Mesothelial cell of epicardium (in vitro differentiated cells): ENCODE results near the gene TMEM161A. TPM values are rescaled to one million over a fixed set of nuclear protein-coding genes. Genes with fewer than 3 reads are reported as not detected.

Experiments used
- DNase-seq, 2 experiments: peaks; one replicate each; pipeline ENCODE4 v3.0.0; 2021; ENCODE audit warnings: low spot score in 2 of 2; ENCODE audit not compliant: unreplicated experiment in 2 of 2
- H3K27ac Mint-ChIP-seq: 2 replicates; pipeline ENCODE4 v1.8.0; 2021; ENCODE audit warnings: mixed read lengths
- H3K27me3 Mint-ChIP-seq: 2 replicates; pipeline ENCODE4 v1.8.0; 2021; ENCODE audit warnings: low read depth, mixed read lengths
- H3K36me3 Mint-ChIP-seq: 2 replicates; pipeline ENCODE4 v1.8.0; 2021; ENCODE audit warnings: mixed read lengths
- H3K4me1 Mint-ChIP-seq: 2 replicates; pipeline ENCODE4 v1.8.0; 2021; ENCODE audit warnings: mixed read lengths
- H3K4me3 Mint-ChIP-seq: 2 replicates; pipeline ENCODE4 v1.8.0; 2021; ENCODE audit warnings: mild to moderate bottlenecking, moderate library complexity, mixed read lengths
- H3K9me3 Mint-ChIP-seq: 2 replicates; pipeline ENCODE4 v1.8.0; 2021; ENCODE audit warnings: mixed read lengths
- CTCF ChIP-seq: fragments of 200-600 bp; sonication (generic); IDR thresholded peaks from one replicate; pipeline ENCODE4 v1.5.0; 2021; ENCODE audit warnings: antibody characterized with exemption; ENCODE audit not compliant: unreplicated experiment
- total RNA-seq: library from RNA; stranded (reverse); gene quantifications from 3 replicates; pipeline ENCODE4 v1.2.1, GENCODE V29; 2021

Gene TMEM161A
- total RNA-seq, 1 donor from 2014 or later = 45.5 TPM

GRCh38 chr19:19122902-19123301 lies 15.4 kb downstream of the TMEM161A start:
- Mint-ChIP-seq H3K27ac (no peak overlapping the region), H3K4me3 (no peak overlapping the region), H3K9me3 (peaks cover 18% of the 10 kb centered on the region), H3K4me1 (no peaks in the 10 kb centered on the region), H3K36me3 (peaks cover 40% of the 10 kb centered on the region), H3K27me3 (no peaks in the 10 kb centered on the region)
- DNase-seq = no peak
- no peak for TF ChIP-seq CTCF

- Mint-ChIP-seq H3K36me3 (peaks cover 38% of the 10 kb centered on the region), H3K27ac (no peak overlapping the region), H3K4me3 (no peak overlapping the region), H3K27me3 (no peaks in the 10 kb centered on the region), H3K4me1 (no peaks in the 10 kb centered on the region), H3K9me3 (peaks cover 16% of the 10 kb centered on the region)
- no peak for DNase-seq
- no peak for TF ChIP-seq CTCF
These were observed 16.9 kb downstream of the TMEM161A start for GRCh38 chr19:19121371-19121770.

GRCh38 chr19:19120308-19121231 lies 17.7 kb downstream of the TMEM161A start:
- H3K4me1 Mint-ChIP-seq = no peaks in the 10 kb centered on the region
- no peaks in the 10 kb centered on the region for H3K27me3 Mint-ChIP-seq
- no peak for TF ChIP-seq CTCF
- H3K9me3 Mint-ChIP-seq = peaks cover 16% of the 10 kb centered on the region
- peak overlapping the region; percentile 37 for H3K4me3 Mint-ChIP-seq
- H3K27ac Mint-ChIP-seq = no peak overlapping the region
- DNase-seq = peak; percentile 75 to 86
- peaks cover 35% of the 10 kb centered on the region for H3K36me3 Mint-ChIP-seq

GRCh38 chr19:19119325-19120237 lies 18.7 kb downstream of the TMEM161A start:
- Mint-ChIP-seq H3K4me1 (no peaks in the 10 kb centered on the region), H3K27ac (no peak overlapping the region)

More at GRCh38 chr19:19119325-19120237, 18.7 kb downstream of the TMEM161A start:
- DNase-seq = no peak
- peaks cover 32% of the 10 kb centered on the region for H3K36me3 Mint-ChIP-seq
- H3K27me3 Mint-ChIP-seq = no peaks in the 10 kb centered on the region
- H3K4me3 Mint-ChIP-seq = no peak overlapping the region
- no peak for TF ChIP-seq CTCF
- H3K9me3 Mint-ChIP-seq = peaks cover 16% of the 10 kb centered on the region
